Astrocyte (in vitro differentiated cells and primary cell): ENCODE measurements around the gene FGF10. TPM values are rescaled to one million over a fixed set of nuclear protein-coding genes. Genes with fewer than 3 reads are reported as not detected.

Source experiments
- DNase-seq: peaks from one replicate; pipeline ENCODE4 v3.0.0-alpha.2; 2010; ENCODE audit warnings: low read depth
- FAIRE-seq: peaks from 2 replicates; lab custom pipeline; 2011; peaks lifted over from hg19 to GRCh38; lab: Jason Lieb, UNC
- H2AFZ ChIP-seq: 2 replicates; pipeline ENCODE4 v1.6.0; 2012; ENCODE audit warnings: low read depth, low read length, inconsistent platforms
- H3K27ac ChIP-seq: 2 replicates; pipeline ENCODE4 v1.5.1; 2011; ENCODE audit warnings: low read depth, low read length, inconsistent platforms
- H3K27me3 ChIP-seq: 2 replicates; pipeline ENCODE4 v1.6.0; 2011; ENCODE audit warnings: low read length, inconsistent platforms; ENCODE audit not compliant: insufficient read depth
- H3K36me3 ChIP-seq: 2 replicates; pipeline ENCODE4 v1.5.1; 2011; ENCODE audit warnings: low read length, inconsistent platforms; ENCODE audit not compliant: insufficient read depth
- H3K4me1 ChIP-seq: 2 replicates; pipeline ENCODE4 v1.5.1; 2011; ENCODE audit warnings: low read length, inconsistent platforms; ENCODE audit not compliant: insufficient read depth
- H3K4me2 ChIP-seq: 2 replicates; pipeline ENCODE4 v1.6.0; 2012; ENCODE audit warnings: low read length, inconsistent platforms
- H3K4me3 ChIP-seq: 2 replicates; pipeline ENCODE4 v1.5.1; 2011; ENCODE audit warnings: low read depth, mild to moderate bottlenecking, low read length, inconsistent platforms; ENCODE audit not compliant: insufficient read depth
- H3K79me2 ChIP-seq: 2 replicates; pipeline ENCODE4 v1.6.0; 2012; ENCODE audit warnings: mild to moderate bottlenecking, low read length, inconsistent platforms; ENCODE audit not compliant: insufficient read depth
- H3K9ac ChIP-seq: 2 replicates; pipeline ENCODE4 v1.6.0; 2012; ENCODE audit warnings: mild to moderate bottlenecking, low read length, inconsistent platforms
- H3K9me3 ChIP-seq: 2 replicates; pipeline ENCODE4 v1.5.1; 2012; ENCODE audit warnings: low read depth, mild to moderate bottlenecking, low read length, inconsistent platforms; ENCODE audit not compliant: insufficient read depth
- H4K20me1 ChIP-seq: 2 replicates; pipeline ENCODE4 v1.6.0; 2012; ENCODE audit warnings: low read length, inconsistent platforms; ENCODE audit not compliant: insufficient read depth
- H3K27ac Mint-ChIP-seq: one replicate; pipeline ENCODE4 v1.8.0; 2021; ENCODE audit warnings: mild to moderate bottlenecking, mixed read lengths; ENCODE audit not compliant: unreplicated experiment
- H3K27me3 Mint-ChIP-seq: one replicate; pipeline ENCODE4 v1.8.0; 2021; ENCODE audit warnings: low read depth, mixed read lengths; ENCODE audit not compliant: unreplicated experiment
- H3K36me3 Mint-ChIP-seq: one replicate; pipeline ENCODE4 v1.8.0; 2021; ENCODE audit warnings: low read depth, mixed read lengths; ENCODE audit not compliant: unreplicated experiment
- H3K4me1 Mint-ChIP-seq: one replicate; pipeline ENCODE4 v1.8.0; 2021; ENCODE audit warnings: low read depth, mixed read lengths; ENCODE audit not compliant: unreplicated experiment
- H3K4me3 Mint-ChIP-seq: one replicate; pipeline ENCODE4 v1.8.0; 2021; ENCODE audit warnings: mild to moderate bottlenecking, moderate library complexity, mixed read lengths; ENCODE audit not compliant: unreplicated experiment
- H3K9me3 Mint-ChIP-seq: one replicate; pipeline ENCODE4 v1.8.0; 2021; ENCODE audit warnings: mild to moderate bottlenecking, mixed read lengths; ENCODE audit not compliant: unreplicated experiment
- CTCF ChIP-seq: IDR thresholded peaks from 2 replicates; pipeline ENCODE4 v1.5.1; 2011; ENCODE audit warnings: low read depth, mild to moderate bottlenecking, inconsistent platforms, low read length, moderate library complexity; ENCODE audit not compliant: insufficient read depth
- EZH2 ChIP-seq: IDR thresholded peaks from 2 replicates; pipeline ENCODE4 v1.6.1; 2012; ENCODE audit warnings: mild to moderate bottlenecking, low read length, inconsistent platforms; ENCODE audit not compliant: insufficient read depth
- total RNA-seq: library from RNA; stranded (reverse); gene quantifications from 2 replicates; pipeline ENCODE4 v1.2.1, GENCODE V29; 2021

The FGF10 gene
- total RNA-seq, 1 donor from 2014 or later: not detected

GRCh38 chr5:44318883-44319282 lies 70.3 kb downstream of the FGF10 start:
- H3K36me3 ChIP-seq: no peaks in the 10 kb centered on the region
- no peaks in the 10 kb centered on the region for H3K27me3 Mint-ChIP-seq
- H3K9me3 ChIP-seq: no peaks in the 10 kb centered on the region
- no peak overlapping the region for H3K4me2 ChIP-seq
- H4K20me1 ChIP-seq: no peaks in the 10 kb centered on the region
- H3K79me2 ChIP-seq: no peaks in the 10 kb centered on the region
- H2AFZ ChIP-seq: no peak overlapping the region
- no peak overlapping the region for H3K9ac ChIP-seq
- H3K4me1 ChIP-seq: no peaks in the 10 kb centered on the region
- no peaks in the 10 kb centered on the region for H3K36me3 Mint-ChIP-seq
- no peaks in the 10 kb centered on the region for H3K27me3 ChIP-seq
- peaks cover 3% of the 10 kb centered on the region for H3K4me1 Mint-ChIP-seq
- no peak overlapping the region for H3K27ac Mint-ChIP-seq
- no peaks in the 10 kb centered on the region for H3K9me3 Mint-ChIP-seq
- no peak for FAIRE-seq
- TF ChIP-seq EZH2 (no peak), CTCF (no peak)
- no peak overlapping the region for H3K27ac ChIP-seq
- H3K4me3 ChIP-seq: no peak overlapping the region
- H3K4me3 Mint-ChIP-seq: no peak overlapping the region
- no peak for DNase-seq

GRCh38 chr5:44312374-44312773 lies 76.8 kb downstream of the FGF10 start:
- FAIRE-seq: no peak
- H3K27me3 Mint-ChIP-seq: no peaks in the 10 kb centered on the region
- no peak for DNase-seq

More at GRCh38 chr5:44312374-44312773, 76.8 kb downstream of the FGF10 start:
- H3K4me3 ChIP-seq: no peak overlapping the region
- no peaks in the 10 kb centered on the region for H3K36me3 Mint-ChIP-seq
- H4K20me1 ChIP-seq: no peaks in the 10 kb centered on the region
- no peak overlapping the region for H3K27ac ChIP-seq
- H2AFZ ChIP-seq: no peak overlapping the region
- H3K27ac Mint-ChIP-seq: no peak overlapping the region
- no peaks in the 10 kb centered on the region for H3K27me3 ChIP-seq
- no peaks in the 10 kb centered on the region for H3K4me1 ChIP-seq
- TF ChIP-seq EZH2 (no peak), CTCF (no peak)
- no peaks in the 10 kb centered on the region for H3K79me2 ChIP-seq
- H3K4me2 ChIP-seq: no peak overlapping the region
- no peaks in the 10 kb centered on the region for H3K9me3 Mint-ChIP-seq
- H3K36me3 ChIP-seq: no peaks in the 10 kb centered on the region
- no peaks in the 10 kb centered on the region for H3K9me3 ChIP-seq
- peaks cover 3% of the 10 kb centered on the region for H3K4me1 Mint-ChIP-seq
- no peak overlapping the region for H3K9ac ChIP-seq
- H3K4me3 Mint-ChIP-seq: no peak overlapping the region
